OCI-LY1 (cell line): Measurements from ENCODE around the gene C9orf72.

ENCODE experiments used
- CTCF ChIP-seq: fragments of 200-600 bp; sonication (generic), shearing (Covaris generic); IDR thresholded peaks from 2 replicates; pipeline ENCODE4 v1.5.1; 2017; ENCODE audit warnings: mild to moderate bottlenecking, antibody characterized with exemption, low read length, moderate library complexity, mixed read lengths
- EZH2 ChIP-seq: fragments of 200-600 bp; sonication (generic), shearing (Covaris generic); IDR thresholded peaks from 2 replicates; pipeline ENCODE4 v1.8.0; 2017; ENCODE audit warnings: borderline replicate concordance, mixed run types, mild to moderate bottlenecking, antibody characterized with exemption, low read length, moderate library complexity, mixed read lengths

- TF ChIP-seq CTCF (no peak), EZH2 (no peak)
Observed at GRCh38 chr9:27541740-27542139, 31.5 kb downstream of the C9orf72 start.
